A172 (cell line): ENCODE measurements around the gene PYURF. TPM values are rescaled to one million over a fixed set of nuclear protein-coding genes. Genes with fewer than 3 reads are reported as not detected.

Source experiments
- DNase-seq: peaks from one replicate; pipeline ENCODE4 v3.0.0-alpha.2; 2015; ENCODE audit warnings: low spot score
- total RNA-seq: library from RNA; depleted of rRNA; stranded (reverse); fragments of >200 nt; shearing (Covaris generic); gene quantifications from 2 replicates; pipeline ENCODE4 v1.2.3, GENCODE V29; 2014; rRNA removed

PYURF gene
- total RNA-seq, 1 experiment from 2014 or later, result 233 TPM

DNA sequence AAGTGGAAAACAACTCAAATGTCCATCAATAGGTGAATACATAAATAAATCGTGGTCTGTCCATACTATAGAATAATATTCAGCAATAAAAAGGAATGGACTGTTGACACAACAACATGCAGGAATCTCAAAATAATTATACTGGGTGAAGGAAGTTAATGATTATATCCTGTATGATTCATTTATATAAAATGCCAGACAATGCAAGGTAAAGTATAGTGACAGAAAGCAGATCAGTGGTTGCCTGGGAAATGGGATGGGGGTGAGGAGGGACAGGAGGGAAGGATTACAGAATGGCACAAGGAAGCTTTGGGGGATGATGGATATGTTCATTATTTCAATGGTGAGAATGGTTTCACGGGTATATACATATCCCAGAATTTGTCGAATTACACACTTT, 12.3 kb downstream of the PYURF start:
- DNase-seq, result no peak

DNA sequence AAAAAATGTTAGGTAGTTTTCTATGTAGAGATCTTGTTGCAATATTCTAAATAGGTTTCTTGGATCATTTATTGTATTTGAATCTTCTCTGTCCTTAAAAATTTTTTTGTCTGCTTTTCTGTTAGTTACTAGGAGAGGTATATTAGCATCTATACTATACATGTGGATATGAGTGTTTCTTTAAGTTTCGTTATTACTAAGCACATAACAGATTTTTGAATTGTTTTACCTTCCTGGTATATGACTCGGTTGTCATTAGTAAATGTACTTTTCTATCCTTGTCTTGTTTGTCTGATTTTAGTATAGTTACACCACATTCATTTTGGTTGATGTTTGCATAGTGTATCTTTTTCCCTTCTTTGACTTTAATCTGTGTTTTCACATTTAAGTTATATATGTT, 20.2 kb downstream of the PYURF start:
- no peak for DNase-seq

DNA sequence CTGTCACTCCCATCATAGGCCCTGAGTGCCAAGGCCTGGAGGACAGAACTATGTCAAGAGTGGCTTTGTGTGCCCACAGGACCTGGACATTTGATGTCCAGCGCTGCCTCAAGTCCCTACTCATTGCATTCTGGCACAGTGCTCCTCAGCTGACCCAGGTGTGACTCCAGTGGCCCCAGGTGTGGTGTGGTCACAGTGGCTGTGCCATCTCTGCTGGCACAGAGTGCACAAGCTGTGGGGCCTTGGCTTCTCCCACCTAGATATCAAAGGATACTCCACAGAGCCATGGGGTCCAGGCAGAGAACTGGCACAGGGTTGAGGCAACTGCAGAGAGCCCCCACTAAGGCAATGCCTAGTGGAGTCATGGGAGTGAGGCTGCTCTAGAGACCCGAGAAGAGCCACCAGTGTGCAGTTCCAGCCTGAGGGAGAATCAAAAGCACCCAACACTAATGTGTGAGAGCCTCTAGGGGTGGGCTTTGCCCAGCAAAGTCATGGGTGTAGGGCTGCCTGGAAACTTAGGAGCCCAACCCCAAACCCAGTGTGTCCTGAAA, 25.6 kb downstream of the PYURF start:
- DNase-seq, result no peak

DNA sequence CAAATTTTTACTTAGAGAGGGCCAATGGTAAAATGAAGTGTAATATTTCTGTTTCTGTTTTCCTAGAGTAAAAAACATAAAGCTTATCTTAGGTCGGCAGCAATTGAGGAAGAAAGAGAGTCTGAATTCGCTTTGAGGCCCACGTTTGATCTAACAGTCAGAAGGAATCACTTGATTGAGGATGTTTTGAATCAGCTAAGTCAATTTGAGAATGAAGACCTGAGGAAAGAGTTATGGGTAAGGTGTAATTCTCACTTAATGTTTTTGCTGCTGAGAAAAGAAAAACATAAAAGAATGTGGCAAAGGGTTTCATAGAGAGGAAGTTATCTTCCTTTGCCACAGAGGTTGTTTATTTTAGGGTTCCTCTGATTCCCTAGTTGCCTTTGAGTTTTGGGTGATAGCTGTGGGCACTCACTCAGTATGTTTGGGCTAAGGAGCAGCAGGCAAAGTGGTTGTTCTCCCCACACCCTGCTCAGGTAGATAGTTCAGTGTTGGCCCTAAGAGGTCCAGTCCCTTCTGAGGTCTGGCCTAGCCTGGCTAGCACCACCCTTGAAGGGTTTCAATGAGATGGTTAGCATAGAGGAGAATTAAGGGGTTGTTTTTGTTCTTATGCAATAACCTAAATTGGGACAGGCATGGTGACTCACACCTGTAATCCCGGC, 34.3 kb downstream of the PYURF start:
- DNase-seq, result no peak

DNA sequence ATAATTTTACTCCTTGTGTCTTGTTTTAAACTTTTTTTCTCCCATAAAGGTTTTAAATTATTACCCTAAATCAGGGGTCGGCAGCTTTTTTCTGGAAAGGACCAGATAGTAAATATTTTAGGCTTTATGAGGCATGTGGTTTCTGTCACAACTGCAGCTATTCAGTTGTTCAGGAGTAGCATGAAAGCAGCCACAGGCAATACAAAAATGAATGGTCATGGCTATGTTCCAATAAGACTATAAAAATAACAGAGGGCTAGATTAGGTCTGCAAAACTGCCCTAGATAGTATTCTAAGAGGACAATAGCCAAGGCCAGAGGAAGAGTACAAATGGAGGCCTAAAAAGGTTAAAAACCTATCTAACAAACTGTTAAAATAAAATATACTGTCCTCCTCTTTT, 42.0 kb downstream of the PYURF start:
- no peak for DNase-seq

DNA sequence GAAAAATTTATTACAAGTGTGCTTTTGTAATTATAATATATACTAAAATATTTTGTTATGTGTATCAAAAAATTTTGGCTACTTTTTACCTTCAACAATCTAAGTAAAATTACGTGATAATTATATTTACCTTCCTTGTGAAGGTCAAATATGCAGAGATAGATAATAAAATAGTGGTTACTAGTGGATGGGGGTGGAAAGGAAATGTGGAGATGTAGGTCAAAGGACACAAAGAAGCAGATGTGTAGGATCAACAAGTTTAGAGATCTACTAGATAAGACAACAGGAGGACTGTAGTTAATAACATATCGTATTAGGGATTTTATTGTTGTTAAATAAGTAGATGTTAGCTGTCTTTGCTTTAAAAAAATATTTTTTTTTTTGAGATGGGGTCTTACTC, 45.3 kb downstream of the PYURF start:
- no peak for DNase-seq

DNA sequence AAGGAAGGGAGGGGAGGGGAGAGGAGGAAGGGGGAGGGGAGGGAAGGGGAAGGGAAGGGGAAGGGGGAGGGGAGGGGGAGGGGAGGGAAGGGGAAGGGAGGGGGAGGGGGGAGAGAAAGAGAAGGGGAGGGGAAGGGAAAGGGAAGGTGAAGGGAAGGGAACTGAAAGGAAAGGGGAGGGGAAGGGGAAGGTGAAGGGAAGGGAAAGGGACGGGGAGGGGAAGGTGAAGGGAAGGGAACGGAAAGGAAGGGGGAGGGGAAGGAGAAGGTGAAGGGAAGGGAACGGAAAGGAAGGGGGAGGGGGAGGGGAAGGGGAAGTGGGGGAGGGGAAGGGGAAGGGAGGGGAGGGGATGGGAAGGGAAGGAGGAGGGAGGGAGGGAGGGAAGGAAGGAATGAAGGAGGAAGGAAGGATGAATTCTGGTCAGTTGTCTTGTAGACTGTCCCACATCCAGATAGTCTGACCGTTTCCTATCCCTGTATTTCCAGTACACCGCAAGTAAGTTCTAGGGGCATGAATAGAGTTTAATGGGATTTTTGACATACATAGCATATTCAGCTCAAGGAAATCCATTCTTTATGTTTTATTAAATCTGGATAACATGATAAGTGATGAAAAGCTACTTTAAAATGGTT, 46.2 kb downstream of the PYURF start:
- no peak for DNase-seq

Other genes with a start within 250 kb of the PYURF start
- gene PPM1K, start 239.2 kb downstream of the PYURF start, total RNA-seq, result 7.9 and 9.5 TPM in 2 replicates
- 5.0 and 6.2 TPM in 2 replicates for gene HERC6, start 144.9 kb downstream of the PYURF start, total RNA-seq
- gene HERC5, start 66.7 kb downstream of the PYURF start, total RNA-seq, result 13.1 and 14.5 TPM in 2 replicates
- gene HERC3, start 68.7 kb upstream of the PYURF start, total RNA-seq, result 2.8 and 3.7 TPM in 2 replicates
- gene NAP1L5, start 174.1 kb upstream of the PYURF start, total RNA-seq, result 5.4 and 6.2 TPM in 2 replicates